Hematopoietic multipotent progenitor cell (in vitro differentiated cells): Measurements from ENCODE around the gene DLEC1. TPM values are rescaled to one million over a fixed set of nuclear protein-coding genes. Genes with fewer than 3 reads are reported as not detected.

Experiments
- DNase-seq, 3 donors: peaks; one replicate each; pipeline ENCODE4 v3.0.0-alpha.2; 2011 to 2015; ENCODE audit warnings: low read depth in 2 of 3, low spot score in 2 of 3
- small RNA-seq: library from RNA; depleted of rRNA; stranded (forward); fragments of <200 nt; gene quantifications from one replicate; pipeline ENCODE3, GENCODE V24; 2012
- total RNA-seq: library from RNA; depleted of rRNA; stranded (reverse); fragments of >200 nt; gene quantifications from one replicate; pipeline ENCODE4 v1.2.3, GENCODE V29; 2012

DLEC1 gene
- total RNA-seq, 1 donor: 0.54 TPM

DNA sequence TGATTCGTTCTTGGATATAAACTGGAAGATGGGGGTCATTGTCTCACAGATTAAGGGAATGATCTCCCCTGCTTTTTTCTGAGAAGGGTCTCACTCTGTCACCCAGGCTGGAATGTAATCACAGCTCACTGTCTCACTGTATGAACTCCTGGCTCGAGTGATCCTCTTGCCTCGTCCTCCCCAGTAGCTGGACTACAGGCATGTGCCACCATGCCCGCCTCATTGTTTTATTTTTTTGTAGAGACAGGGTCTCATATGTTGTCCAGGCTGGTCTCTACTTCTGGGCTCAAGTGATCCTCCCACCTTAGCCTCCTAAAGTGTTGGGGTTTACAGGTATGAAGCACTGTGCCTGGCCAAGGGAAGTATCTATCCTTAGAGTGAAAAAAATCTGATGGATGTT lies 131.7 kb downstream of the DLEC1 start:
- no peak for DNase-seq

DNA sequence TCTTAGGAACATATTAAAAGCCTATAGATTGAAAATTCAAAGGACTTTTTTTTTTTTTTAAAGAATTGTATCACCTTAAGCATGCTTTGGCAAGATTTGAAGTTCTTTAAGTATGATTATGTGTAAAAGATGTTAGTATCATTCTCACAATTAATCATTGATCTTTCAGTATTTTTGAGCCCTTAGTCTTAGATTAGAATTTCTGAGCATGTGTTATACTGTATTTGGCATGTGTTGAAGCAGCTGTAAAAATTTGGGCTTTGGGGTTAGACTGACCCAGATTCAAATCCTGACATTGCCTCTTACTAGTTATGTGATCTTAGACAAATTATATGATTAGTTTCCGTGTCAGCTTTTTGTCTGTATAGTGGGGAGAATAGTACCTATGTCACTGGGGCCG lies 132.6 kb downstream of the DLEC1 start:
- no peak for DNase-seq

Small RNA genes lying within 50 kb of the gene (small RNA-seq; reads per million reads assigned to genes)
- gene RF00019: not detected

Other genes starting within 250 kb of the DLEC1 start
- 37.4 TPM for gene CTDSPL, start 177.3 kb upstream of the DLEC1 start, total RNA-seq
- 38.5 TPM for gene VILL, start 48.4 kb upstream of the DLEC1 start, total RNA-seq
- gene PLCD1, start 9.6 kb upstream of the DLEC1 start, total RNA-seq: 12.1 TPM
- 43.1 TPM for gene ACAA1, start 97.9 kb downstream of the DLEC1 start, total RNA-seq
- gene MYD88, start 99.5 kb downstream of the DLEC1 start, total RNA-seq: 27.5 TPM
- 15.1 TPM for gene OXSR1, start 126.3 kb downstream of the DLEC1 start, total RNA-seq
- 0.27 TPM for gene SLC22A13, start 226.6 kb downstream of the DLEC1 start, total RNA-seq
- gene SLC22A14, start 243.1 kb downstream of the DLEC1 start, total RNA-seq: under 0.01 TPM